ENCODE data around the gene HIF3A.
"Not testable (repeated sequence)": the region's sequence is repeated elsewhere in the genome, so short reads cannot be mapped to it uniquely, and the experiment has no call there.

The HIF3A gene

DNA sequence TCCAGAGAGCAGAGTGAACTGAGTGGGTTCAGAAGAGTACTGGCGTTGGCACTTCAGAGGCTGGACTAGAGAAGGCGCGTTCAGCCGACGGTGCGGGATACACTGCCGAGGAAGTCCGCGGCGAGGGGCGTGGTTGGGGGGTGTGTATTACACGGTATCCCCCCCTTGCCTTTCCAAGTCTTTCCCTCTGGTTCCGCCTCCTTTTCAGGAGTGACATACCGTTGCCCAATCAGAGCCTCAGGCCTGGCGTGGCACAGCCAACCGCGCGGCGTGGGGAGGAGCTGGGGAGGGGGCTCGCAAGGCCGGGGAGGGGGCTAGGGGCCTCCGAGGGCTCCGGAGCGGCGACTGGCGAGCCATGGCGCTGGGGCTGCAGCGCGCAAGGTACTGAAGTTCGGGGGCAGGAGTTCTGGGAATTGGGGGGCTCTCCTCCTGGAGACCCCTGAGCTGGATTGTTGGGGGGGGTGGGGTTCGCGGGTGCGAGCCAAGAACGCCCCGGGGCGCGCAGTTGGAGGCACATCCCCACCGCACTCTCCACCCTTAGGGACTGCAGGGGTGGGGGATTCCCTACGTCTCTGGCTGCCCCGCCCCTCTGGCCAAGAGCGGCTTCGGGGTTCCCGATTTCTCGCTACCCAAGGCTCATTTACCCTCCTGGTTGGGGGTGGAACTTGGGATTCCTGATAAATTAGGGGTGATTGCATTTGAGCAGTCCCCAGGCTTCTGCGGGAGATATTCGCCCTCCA is at the start of gene HIF3A:
HIF3A (plus strand) TSS at position 321 of the 740 bp plus-strand sequence; CDS start at position 356, 35 bp downstream.
- peak; percentile 55 for DNase-seq (ENCODE audit: low read depth)
- H3K4me3 ChIP-seq (ENCODE audit: low read depth, low read length): peak within 1 kb of the TSS; percentile 58

DNA sequence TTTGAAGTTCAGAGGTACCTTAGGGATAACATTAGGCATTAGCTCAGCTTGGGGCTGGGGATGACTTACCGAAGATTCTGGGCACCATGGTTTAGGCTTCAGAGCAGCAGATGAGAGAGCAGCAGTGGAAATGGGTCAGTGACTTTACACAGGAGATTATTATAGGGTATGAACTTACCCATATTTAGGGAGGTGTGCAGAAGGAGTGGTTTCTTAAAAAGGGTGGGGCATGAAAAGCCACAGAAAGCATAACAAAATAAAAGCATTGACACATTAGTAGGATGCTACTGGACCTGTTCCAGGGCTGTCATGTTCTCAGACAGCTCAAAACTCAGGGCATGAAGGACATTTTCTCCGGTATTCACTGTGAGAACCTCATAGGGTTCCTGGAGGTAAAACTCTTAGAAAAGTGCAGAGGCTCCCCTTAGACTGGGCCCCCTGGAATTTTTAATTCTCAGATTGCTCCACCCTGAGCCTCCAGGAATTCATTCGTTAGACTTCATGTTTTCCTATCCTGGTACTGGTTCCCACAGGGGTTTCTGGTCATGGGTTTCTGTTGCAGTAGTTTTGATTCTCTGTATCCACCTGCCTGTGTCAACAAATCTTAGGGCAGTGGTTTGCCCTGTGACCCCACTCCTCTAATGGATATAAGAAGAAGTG is 46.6 kb upstream of the HIF3A start:
- H3K4me3 ChIP-seq (ENCODE audit: low read depth, low read length): no peak overlapping the region
- no peak for DNase-seq (ENCODE audit: low read depth)

DNA sequence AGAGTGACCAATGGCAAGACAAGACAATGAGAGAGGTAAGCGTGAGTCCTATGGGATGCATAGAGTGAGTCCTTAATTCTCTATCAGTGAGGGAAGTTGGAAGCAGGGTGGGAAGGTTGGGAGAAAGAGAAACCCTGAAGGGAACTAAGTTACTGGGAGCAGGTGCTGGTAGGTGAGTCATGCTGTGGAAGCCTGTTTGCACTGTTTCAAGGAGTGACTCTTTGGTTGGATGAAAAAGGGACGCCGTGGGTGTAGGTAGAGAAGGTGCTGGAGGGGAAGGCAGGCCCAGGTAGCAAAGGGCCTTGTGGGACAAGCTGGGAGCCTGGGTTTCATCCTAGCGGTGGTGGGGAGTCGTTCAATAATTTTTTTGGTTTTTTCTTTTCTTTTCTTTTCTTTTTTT is 45.4 kb upstream of the HIF3A start:
- no peak overlapping the region for H3K4me3 ChIP-seq (ENCODE audit: low read depth, low read length)
- DNase-seq (ENCODE audit: low read depth): no peak

DNA sequence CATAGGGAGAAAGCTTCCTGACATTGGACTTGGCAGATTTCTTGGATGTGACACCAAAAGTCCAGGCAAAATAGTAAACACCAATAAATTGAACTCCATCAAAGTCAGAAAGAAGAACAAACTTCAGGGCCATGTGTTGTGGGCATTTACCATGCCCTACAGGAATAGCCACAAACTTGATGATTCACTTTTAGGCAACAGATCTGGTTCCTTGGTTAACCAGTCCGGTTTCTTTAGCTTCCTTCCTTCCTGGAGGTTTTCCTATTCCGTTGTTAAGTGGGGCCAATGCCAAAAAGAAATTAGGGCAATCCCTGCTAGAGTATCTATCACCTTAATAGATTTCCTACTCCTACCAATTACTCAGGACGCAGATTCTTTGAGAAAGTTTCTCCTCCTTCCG is 42.1 kb upstream of the HIF3A start:
- no peak for DNase-seq (ENCODE audit: low read depth)
- H3K4me3 ChIP-seq (ENCODE audit: low read depth, low read length): no peak overlapping the region

DNA sequence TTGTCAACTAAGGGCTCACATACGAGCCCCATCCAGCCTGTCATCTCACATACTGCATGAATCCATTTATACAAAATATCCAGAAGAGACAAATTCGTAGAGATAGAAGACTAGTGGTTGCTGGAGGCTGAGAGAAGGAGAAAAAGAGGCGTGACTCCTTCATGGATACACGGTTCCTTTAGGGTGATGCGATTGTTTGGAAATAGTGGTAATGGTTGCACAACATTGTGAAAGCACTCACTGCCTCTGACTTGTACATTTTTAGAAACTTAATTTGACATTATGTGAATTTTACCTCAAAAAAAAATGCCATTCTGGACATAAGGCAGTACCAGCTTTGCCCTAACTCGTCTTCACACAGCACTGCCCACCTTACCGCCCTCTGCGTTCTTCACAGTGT is 40.0 kb upstream of the HIF3A start:
- no peak overlapping the region for H3K4me3 ChIP-seq (ENCODE audit: low read depth, low read length)
- no peak for DNase-seq (ENCODE audit: low read depth)

DNA sequence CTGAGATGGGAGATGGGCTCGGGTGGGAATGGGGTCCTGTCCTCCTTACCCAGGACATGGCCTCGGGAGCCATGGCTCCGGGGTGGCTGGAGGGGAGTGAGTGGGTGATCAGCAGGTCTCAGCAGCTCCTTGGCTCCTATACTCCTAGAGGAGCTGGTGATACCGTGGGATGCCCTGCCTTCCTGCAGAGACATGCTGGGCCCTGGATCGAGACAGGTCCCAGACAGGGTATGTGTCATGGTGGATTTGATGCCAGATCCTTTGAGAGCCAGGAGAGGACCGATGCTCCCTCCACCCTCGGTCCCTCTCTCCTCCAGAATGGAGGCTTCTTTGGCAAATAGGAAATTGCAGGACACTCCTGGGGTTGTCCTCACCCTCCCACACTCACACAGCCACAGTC is 35.3 kb upstream of the HIF3A start:
- not testable (repeated sequence) for DNase-seq (ENCODE audit: low read depth)

DNA sequence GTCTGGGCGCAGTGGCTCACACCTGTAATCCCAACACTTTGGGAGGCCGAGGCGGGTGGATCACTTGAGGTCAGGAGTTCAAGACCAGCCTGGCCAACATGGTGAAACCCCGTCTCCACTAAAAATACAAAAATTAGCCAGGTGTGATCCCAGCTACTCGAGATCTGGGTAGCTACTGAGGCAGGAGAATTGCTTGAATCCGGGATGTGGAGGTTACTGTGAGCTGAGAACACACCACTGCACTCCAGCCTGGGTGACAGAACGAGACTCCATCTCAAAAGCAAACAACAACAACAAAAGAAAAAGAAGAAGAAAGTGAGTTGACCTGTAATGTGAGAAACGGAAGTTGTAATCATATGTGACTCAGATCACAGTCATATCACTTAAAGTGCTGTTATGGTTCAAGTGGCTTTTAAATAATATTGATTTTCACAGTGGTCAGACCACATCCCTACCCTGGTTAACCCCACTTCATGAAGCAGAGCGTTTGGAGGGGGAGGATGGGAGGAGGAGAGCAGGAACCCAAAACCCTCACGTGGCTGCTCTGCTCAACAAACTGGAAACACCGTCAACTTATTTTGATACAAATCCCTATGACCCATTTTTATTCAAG is 34.1 kb upstream of the HIF3A start:
- not testable (repeated sequence) for H3K4me3 ChIP-seq (ENCODE audit: low read depth, low read length); DNase-seq (ENCODE audit: low read depth)

More for the DNA sequence above, 35.3 kb upstream of the HIF3A start:
- H3K4me3 ChIP-seq (ENCODE audit: low read depth, low read length): not testable (repeated sequence)

DNA sequence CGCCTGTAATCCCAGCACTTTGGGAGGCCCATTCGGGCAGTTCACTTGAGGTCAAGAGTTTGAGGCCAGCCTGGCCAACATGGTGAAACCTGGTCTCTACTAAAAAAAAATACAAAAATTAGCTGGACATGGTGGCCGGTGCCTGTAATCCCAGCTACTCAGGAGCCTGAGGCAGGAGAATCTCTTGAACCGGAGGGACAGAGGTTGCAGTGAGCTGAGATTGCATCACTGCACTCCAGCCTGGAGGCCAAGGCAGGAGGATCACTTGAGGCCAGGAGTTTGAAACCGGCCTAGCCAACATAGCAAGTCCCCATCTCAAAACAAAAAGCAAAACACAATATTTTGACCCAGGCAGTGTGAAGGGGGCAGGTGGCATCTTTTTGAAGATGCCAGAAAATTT is 32.0 kb upstream of the HIF3A start:
- DNase-seq (ENCODE audit: low read depth); H3K4me3 ChIP-seq (ENCODE audit: low read depth, low read length): not testable (repeated sequence)

DNA sequence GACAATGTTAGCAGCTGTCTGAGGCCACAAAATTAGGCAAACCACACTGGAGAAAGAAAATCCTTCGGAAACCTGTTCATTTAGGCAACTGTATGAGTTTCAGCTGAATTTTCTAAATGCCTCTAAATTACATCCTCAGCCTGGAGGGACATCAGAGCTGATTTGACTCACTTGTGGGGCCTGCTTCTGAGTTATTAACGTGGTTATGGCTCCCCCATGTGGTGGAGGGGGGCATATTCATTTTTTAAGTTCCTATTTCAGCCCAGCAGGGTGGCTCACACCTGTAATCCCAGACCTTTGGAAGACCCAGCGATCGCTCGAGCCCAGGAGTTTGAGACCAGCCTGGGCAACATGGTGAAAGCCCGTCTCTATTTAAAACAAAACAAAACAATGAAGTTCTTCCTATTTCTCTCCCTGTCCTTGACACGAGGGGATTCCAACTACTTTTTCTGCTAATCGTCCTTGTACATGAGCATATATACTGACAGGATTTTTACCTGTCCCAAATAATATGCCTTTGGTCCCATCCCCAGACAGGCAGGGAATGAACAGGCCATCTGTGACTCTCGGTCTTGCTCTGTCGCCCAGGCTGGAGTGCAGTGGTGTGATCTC is 31.5 kb upstream of the HIF3A start:
- H3K4me3 ChIP-seq (ENCODE audit: low read depth, low read length): no peak overlapping the region
- DNase-seq (ENCODE audit: low read depth): peak; percentile 33

DNA sequence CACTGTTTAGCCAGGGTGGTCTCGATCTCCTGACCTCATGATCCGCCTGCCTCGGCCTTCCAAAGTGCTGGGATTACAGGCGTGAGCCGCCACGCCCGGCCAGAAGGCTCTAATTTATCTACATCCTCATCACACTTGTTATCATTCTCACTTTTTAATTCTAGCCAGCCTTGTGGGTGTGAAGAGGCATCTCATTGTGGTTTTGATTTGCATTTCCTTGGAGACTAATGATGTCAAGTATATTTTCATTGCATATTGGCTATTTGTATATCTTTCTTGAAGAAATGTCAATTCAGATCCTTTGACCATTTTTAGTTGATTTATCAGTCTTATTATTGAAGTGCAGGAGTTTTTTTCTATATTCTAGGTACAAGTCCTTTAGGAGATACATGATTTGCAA is 27.7 kb upstream of the HIF3A start:
- DNase-seq (ENCODE audit: low read depth): no peak
- H3K4me3 ChIP-seq (ENCODE audit: low read depth, low read length): no peak overlapping the region

DNA sequence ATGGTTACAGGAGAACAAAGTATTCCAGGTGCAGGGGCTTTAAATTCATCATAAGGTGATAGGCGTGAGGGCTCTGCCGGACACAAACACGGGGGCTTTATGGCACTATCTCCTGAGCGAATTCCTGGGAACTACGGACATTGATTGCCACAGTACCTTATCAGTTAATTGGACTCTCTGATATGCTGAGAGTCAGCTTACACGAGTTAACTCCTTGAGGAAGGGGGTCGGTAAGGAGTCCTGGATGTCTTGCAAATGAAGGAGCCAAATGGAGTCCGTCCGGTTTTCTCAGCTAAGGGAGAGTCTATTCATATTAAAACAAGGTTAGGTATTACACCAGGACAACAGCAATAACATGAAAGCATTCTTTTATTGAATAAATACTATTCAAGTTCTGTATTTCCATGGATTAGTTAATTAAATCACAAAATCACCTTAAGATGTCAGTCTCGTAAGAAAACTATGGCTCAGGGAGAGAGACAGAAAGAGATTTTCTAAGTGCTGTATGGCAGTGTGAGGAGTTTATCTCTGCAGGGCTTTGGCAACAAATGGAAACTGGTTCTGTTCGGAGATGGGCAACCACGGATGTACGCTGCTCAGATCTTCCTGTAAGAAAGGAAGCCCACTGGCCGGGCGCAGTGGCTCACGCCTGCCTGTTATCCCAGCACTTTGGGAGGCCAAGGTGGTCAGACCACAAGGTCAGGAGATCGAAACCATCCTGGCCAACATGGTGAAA is 26.2 kb upstream of the HIF3A start:
- DNase-seq (ENCODE audit: low read depth): no peak

DNA sequence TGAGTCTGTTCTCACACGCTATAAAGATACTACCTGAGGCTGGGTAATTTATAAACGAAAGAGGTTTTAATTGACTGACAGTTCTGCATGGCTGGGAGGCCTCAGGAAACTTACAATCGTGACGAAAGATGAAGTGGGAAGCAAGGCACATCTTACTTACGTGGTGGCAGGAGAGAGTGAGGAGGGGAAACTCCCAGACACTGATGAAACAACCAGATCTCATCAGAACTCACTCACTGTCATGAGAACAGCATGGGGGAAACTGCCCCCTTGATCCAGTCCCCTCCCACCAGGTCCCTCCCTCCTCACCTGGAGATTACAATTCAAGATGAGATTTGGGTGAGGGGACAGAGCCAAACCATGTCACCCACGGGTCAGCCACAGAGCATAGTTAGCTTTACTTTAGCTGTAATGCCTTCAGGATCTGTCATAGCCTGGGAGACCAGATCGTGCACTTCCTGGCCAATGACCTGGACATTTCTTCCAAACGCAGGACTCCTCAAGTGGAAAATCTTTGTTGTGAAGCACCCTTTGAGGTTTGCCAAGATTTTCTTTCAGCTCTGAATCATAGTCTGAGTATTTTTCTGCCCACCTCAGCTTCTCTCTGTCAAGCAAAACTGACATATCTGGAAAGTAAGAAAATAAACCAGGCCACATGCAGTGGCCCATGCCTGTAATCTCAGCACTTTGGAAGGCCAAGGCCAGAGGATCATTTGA is 25.2 kb upstream of the HIF3A start:
- DNase-seq (ENCODE audit: low read depth): peak; percentile 41
- H3K4me3 ChIP-seq (ENCODE audit: low read depth, low read length): no peak overlapping the region

More for the DNA sequence above, 26.2 kb upstream of the HIF3A start:
- no peak overlapping the region for H3K4me3 ChIP-seq (ENCODE audit: low read depth, low read length)

DNA sequence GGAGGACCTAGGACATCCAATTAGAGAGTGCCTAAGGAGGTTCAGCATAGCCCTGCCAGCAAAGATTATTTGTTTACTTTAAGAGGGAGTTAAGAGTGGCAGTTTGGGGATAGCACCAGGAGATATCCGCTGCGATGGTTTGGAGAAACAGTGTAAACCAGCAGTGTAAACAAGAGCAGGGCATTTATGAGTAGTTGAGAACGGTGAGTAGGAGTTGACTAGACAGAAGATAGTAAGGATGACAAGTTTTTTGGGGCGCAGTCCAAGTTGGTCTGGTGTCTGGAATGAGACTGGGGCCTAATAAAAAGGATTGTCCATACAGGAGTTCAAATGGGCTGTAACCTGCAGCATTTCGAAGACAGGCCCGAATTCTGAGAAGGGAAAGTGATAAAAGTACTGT is 22.9 kb upstream of the HIF3A start:
- H3K4me3 ChIP-seq (ENCODE audit: low read depth, low read length); DNase-seq (ENCODE audit: low read depth): not testable (repeated sequence)

DNA sequence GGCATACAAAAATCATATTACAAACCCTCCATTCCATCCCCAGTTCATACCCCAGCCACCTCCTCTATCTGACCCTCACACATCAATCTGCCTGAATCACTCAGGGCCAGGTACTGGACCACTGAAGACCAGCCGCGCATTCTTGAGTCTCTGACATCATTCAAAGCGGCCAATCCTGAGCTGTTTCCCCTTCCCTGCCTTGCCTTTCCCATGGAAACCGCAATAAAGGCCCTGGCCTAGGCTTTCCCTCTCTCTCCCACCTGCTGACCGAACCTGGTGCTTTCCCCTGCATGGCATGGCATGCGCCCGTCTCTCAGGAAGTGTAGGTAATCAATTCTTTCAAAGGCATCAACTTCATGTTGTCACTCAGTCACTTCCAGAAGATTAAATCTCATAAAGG is 17.7 kb upstream of the HIF3A start:
- H3K4me3 ChIP-seq (ENCODE audit: low read depth, low read length): no peak overlapping the region
- no peak for DNase-seq (ENCODE audit: low read depth)

DNA sequence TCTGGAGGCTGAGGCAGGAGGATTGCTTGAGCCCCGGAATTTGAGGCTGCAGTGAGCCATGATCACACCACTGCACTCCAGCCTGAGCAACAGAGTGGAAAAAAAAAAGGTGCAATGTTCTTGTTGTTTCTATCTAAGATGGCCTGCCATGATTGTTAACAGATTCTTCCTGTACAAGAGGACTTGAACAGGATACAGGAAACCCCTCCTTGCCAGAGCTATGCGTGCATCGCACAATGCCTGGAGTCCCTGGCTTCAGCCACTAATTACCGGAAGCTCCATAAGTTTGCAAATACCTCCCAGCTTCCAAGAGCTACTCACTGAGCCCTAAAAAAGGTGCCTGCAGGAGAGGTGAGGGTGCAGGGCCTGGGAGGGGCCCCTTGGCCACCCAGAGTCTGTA is 13.1 kb upstream of the HIF3A start:
- no peak for DNase-seq (ENCODE audit: low read depth)
- no peak overlapping the region for H3K4me3 ChIP-seq (ENCODE audit: low read depth, low read length)

DNA sequence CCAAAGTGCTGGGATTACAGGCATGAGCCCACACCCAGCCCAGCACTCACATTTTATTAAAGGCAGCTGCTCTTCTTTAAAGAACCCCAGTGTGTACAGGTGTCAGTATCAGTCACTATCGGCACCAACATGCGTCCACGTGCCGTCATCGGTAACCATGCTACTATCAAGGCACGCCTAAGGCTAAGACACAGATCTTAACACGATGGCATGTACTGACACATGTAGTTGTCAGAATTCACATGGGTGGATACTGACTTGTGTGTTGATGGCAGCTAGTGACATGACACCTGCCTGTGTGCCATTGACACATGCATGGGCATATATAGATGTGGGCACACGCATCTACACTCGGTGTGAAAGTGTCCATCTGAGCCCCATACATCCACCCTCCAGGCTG is 12.2 kb upstream of the HIF3A start:
- H3K4me3 ChIP-seq (ENCODE audit: low read depth, low read length): no peak overlapping the region
- no peak for DNase-seq (ENCODE audit: low read depth)

DNA sequence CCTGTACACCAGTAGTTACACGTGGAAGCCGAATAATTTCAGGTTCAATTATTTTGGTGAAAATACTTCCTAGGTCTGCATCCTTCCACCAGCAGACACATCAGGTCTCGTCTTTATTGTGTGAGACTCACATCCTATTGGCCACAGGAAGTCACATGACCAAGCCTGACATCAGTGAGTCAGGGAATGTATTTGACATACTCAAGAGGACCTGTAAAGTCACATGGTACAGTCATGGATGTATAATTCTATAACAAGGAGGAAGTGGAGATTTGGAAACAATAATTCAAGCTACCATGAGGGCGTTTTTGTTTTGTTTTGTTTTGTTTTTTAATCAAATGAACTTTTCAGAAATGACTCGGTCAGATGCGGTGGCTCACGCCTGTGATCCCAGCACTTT is 9.3 kb upstream of the HIF3A start:
- H3K4me3 ChIP-seq (ENCODE audit: low read depth, low read length): no peak overlapping the region
- DNase-seq (ENCODE audit: low read depth): no peak

DNA sequence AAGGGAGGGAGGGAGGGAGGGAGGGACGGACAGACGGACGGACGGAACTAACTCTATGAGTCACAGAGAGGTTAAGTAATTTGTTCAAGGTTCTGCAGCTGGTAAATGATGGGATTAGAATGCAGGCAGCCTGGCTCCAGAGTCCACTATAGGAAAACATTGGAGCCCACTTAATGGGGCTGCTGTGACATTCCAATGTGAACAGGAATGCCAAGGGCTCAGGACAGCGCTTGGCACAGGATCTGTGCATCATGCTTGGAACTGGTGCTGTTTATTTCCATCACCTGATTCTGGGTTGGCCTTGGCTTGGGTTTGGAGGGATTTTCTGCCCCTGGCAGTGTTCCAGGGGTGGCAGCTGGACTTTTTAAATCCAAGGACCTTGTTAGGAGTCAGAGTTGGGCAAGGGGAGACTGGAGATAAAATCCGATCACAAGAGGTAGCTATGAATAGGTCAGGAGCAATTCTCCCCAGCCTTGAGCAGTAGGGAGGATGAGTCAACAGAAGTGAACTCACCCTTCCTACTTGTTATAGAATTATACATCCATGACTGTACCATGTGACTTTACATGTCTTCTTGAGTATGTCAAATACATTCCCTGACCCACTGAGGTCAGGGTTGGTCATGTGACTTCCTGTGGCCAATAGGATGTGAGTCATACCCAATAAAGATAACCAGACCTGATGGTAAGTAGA is 7.8 kb upstream of the HIF3A start:
- DNase-seq (ENCODE audit: low read depth): peak; percentile 82
- no peak overlapping the region for H3K4me3 ChIP-seq (ENCODE audit: low read depth, low read length)

Measured in skeletal muscle cell (primary cell).